ENCODE data around the gene CREB1. TPM values are rescaled to one million over a fixed set of nuclear protein-coding genes. Genes with fewer than 3 reads are reported as not detected.

The CREB1 gene
- polyA plus RNA-seq, 1 donor from 2014 or later = 84.5 TPM

DNA sequence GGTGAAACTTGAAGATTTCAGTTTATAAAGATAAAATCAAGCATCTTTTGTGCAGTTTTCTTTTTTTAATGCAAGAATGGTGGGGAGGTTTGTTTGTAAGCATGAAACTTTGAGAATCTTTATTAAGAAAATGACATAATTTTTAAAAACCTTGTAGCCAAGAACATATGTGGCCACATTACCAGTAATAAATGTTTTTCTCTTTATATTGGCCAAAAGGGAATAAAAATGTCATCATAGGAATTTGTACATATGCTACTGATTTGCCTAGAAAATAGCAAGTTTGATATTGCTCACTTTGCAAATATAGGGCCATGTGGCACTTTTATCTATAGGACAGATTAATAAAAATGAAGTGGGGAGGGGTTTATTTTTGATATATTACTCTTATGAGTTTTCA, 69.9 kb downstream of the CREB1 start:
- H3K27me3 Mint-ChIP-seq = no peaks in the 10 kb centered on the region
- no peak overlapping the region for H3K4me3 Mint-ChIP-seq
- H3K27ac Mint-ChIP-seq = peak overlapping the region in 1 of 3 donors; percentile 27
- H3K36me3 Mint-ChIP-seq = peaks cover 3% of the 10 kb centered on the region
- no peaks in the 10 kb centered on the region for H3K9me3 Mint-ChIP-seq
- H3K4me1 Mint-ChIP-seq = peaks cover 8 to 19% (median 14%) of the 10 kb centered on the region in 3 donors

GRCh38 chr2:207600231-207600630, 70.5 kb downstream of the CREB1 start:
- peaks cover 7 to 19% (median 19%) of the 10 kb centered on the region in 3 donors for H3K4me1 Mint-ChIP-seq
- H3K36me3 Mint-ChIP-seq = peaks cover 2% of the 10 kb centered on the region
- peak overlapping the region in 1 of 3 donors; percentile 59 for H3K27ac Mint-ChIP-seq

GRCh38 chr2:207601774-207602173, 72.0 kb downstream of the CREB1 start:
- Mint-ChIP-seq H3K36me3 (peaks cover 4% of the 10 kb centered on the region), H3K27ac (peak overlapping the region in 1 of 3 donors; percentile 33), H3K4me3 (no peak overlapping the region), H3K27me3 (no peaks in the 10 kb centered on the region), H3K4me1 (peaks cover 15 to 27% (median 27%) of the 10 kb centered on the region in 3 donors), H3K9me3 (no peaks in the 10 kb centered on the region)

More at GRCh38 chr2:207600231-207600630, 70.5 kb downstream of the CREB1 start:
- no peak overlapping the region for H3K4me3 Mint-ChIP-seq
- no peaks in the 10 kb centered on the region for H3K27me3 Mint-ChIP-seq
- no peaks in the 10 kb centered on the region for H3K9me3 Mint-ChIP-seq

- Mint-ChIP-seq H3K9me3 (peaks cover 0 to 2% (median 0%) of the 10 kb centered on the region in 3 donors), H3K36me3 (peaks cover 4% of the 10 kb centered on the region), H3K4me1 (peaks cover 15 to 36% (median 32%) of the 10 kb centered on the region in 3 donors), H3K4me3 (no peak overlapping the region), H3K27ac (peak overlapping the region in 2 of 3 donors; percentile 15 to 48), H3K27me3 (no peaks in the 10 kb centered on the region)
Measured at GRCh38 chr2:207603486-207603885, 73.7 kb downstream of the CREB1 start.

GRCh38 chr2:207606399-207606798, 76.6 kb downstream of the CREB1 start:
- H3K4me1 Mint-ChIP-seq = peaks cover 15 to 31% (median 30%) of the 10 kb centered on the region in 3 donors
- peaks cover 6% of the 10 kb centered on the region for H3K36me3 Mint-ChIP-seq
- H3K27ac Mint-ChIP-seq = no peak overlapping the region
- peaks cover 0 to 2% (median 0%) of the 10 kb centered on the region in 3 donors for H3K9me3 Mint-ChIP-seq
- no peak overlapping the region for H3K4me3 Mint-ChIP-seq
- no peaks in the 10 kb centered on the region for H3K27me3 Mint-ChIP-seq

- Mint-ChIP-seq H3K27me3 (no peaks in the 10 kb centered on the region), H3K27ac (peak overlapping the region in 1 of 3 donors; percentile 9), H3K4me3 (no peak overlapping the region), H3K4me1 (peaks cover 13 to 30% (median 28%) of the 10 kb centered on the region in 3 donors), H3K9me3 (peaks cover 0 to 2% (median 0%) of the 10 kb centered on the region in 3 donors), H3K36me3 (peaks cover 6% of the 10 kb centered on the region)
Measured at GRCh38 chr2:207606829-207607228, 77.1 kb downstream of the CREB1 start.

DNA sequence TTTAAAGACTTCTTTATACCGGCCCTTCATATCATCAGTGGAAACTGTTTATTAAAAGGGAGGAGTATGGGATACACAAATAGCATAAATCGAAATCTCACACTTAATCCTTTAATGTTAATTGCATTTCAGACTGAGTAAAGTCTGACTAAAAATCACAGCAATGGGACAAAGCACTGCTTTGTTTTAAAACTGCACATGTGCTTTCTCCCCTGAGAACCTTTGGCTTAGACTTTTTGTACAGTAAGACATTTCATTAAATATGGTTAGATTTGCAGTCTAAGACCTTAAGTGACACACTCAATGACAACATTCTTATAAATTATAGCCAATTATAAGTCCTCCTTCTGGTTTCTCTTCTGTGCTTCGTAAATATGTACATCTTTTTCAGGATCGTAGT, 83.0 kb downstream of the CREB1 start:
- Mint-ChIP-seq H3K9me3 (peaks cover 0 to 2% (median 0%) of the 10 kb centered on the region in 3 donors), H3K4me1 (peaks cover 4 to 11% (median 7%) of the 10 kb centered on the region in 3 donors), H3K27me3 (no peaks in the 10 kb centered on the region), H3K4me3 (no peak overlapping the region), H3K27ac (no peak overlapping the region), H3K36me3 (peaks cover 3% of the 10 kb centered on the region)

DNA sequence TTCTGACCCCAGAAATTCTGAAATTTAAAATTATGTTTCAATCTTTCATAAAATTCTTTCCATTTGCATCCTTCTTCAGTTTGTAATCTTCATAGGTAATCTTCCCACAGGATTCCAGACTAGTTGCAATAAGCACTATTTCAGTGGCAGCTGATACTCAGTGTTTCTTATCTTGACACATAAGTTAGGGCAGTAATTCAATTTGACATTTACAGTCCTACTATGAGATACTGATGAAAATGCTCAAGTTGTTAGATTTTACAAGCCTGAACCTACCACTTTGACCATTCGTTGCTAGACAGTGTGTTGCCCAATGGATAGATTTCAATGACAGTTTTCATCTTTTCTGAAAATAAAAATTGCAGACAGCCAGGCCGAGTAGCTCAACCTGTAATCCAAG, 85.1 kb downstream of the CREB1 start:
- no peak overlapping the region for H3K27ac Mint-ChIP-seq

GRCh38 chr2:207616185-207616584, 86.4 kb downstream of the CREB1 start:
- no peaks in the 10 kb centered on the region for H3K36me3 Mint-ChIP-seq
- H3K27ac Mint-ChIP-seq = no peak overlapping the region
- H3K27me3 Mint-ChIP-seq = no peaks in the 10 kb centered on the region
- peaks cover 14 to 24% (median 16%) of the 10 kb centered on the region in 3 donors for H3K4me1 Mint-ChIP-seq
- no peak overlapping the region for H3K4me3 Mint-ChIP-seq
- no peaks in the 10 kb centered on the region for H3K9me3 Mint-ChIP-seq

More for the DNA sequence above, 85.1 kb downstream of the CREB1 start:
- Mint-ChIP-seq H3K4me3 (no peak overlapping the region), H3K9me3 (no peaks in the 10 kb centered on the region), H3K4me1 (peaks cover 9 to 12% (median 9%) of the 10 kb centered on the region in 3 donors), H3K27me3 (no peaks in the 10 kb centered on the region), H3K36me3 (no peaks in the 10 kb centered on the region)

DNA sequence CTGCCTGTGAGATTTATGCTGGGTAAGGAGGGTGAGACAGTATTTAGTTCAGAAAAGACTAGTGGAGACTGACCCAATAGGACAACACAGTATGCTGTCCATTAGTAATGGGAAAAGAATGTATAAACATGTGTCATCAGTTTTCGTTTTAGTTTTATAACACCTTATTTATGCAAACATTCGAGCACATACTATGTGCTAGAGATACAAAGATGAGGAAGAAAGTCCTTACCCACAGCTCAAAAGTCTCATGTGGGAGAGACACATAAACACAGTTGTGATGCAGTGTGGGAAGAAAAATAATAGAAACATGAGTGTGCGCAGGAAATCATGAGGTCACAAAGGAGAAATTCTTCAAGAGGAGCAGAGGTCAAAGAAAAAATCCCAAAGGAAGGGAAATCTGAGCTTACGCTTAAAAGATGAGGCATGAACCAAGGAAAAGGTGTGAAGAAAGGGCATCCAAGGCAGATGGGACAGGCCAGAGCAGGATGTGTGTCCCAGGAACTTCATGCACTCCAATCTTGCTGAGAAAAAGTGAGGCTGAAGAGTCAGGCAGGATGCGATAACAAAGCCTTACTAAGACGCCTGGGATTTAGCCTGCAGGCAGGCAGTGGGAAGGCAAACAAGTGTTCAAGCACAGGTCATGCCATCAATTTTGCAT, 87.4 kb downstream of the CREB1 start:
- Mint-ChIP-seq H3K27ac (peak overlapping the region in 1 of 3 donors; percentile 84), H3K27me3 (no peaks in the 10 kb centered on the region), H3K4me3 (no peak overlapping the region), H3K4me1 (peaks cover 21 to 31% (median 22%) of the 10 kb centered on the region in 3 donors), H3K36me3 (no peaks in the 10 kb centered on the region), H3K9me3 (no peaks in the 10 kb centered on the region)

DNA sequence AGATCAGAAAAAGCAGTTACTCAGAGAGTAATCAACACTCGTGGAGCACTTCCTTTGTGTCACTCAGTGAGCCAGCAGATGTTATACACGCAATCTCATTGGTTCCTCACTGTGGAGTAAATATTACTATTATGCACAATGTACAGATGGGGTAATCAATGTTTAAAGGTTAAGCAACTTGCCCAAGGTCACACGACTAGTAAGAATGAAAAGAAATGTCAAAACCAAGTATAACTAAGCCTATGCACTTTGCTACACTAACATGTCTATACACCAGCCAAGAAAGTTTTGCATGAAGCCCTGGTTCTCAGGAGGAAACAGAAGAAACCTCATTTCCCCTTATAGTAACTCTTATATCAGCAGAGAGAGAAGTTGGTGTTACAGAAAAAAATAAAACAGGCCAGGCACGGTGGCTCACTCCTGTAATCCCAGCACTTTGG, 90.0 kb downstream of the CREB1 start:
- peaks cover 21 to 43% (median 31%) of the 10 kb centered on the region in 3 donors for H3K4me1 Mint-ChIP-seq
- H3K9me3 Mint-ChIP-seq = no peaks in the 10 kb centered on the region
- no peaks in the 10 kb centered on the region for H3K27me3 Mint-ChIP-seq
- peak overlapping the region; percentile 40 to 92 (median 49) for H3K27ac Mint-ChIP-seq
- peak overlapping the region; percentile 14 to 92 (median 40) for H3K4me3 Mint-ChIP-seq
- H3K36me3 Mint-ChIP-seq = no peaks in the 10 kb centered on the region

DNA sequence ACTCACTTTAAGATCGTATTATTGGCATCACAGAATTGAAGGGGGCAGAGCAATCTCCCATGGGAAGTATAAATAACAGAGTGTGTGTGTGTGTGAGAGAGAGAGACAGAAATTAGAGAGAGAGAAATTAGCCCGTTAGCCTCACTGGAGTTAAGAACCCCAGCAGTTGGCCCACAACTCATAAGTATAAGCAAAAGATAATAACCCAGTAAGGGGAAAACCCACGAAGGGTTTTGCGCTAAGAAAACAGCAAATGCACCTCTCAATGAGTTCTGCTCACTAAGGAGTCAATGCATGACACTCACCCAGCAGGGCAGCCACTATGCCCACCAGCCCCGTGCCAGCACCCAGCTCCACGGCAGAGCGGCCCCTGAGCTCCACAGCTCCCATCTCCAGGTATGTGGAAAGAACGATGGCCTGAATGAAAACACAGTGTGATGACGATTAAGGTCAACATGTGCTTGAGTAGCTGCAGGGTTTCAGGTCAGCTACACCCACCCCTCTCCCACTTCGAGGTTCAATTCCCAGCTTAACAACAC, 91.8 kb downstream of the CREB1 start:
- H3K4me3 Mint-ChIP-seq = peak overlapping the region; percentile 51 to 84 (median 52)
- no peaks in the 10 kb centered on the region for H3K36me3 Mint-ChIP-seq
- H3K9me3 Mint-ChIP-seq = no peaks in the 10 kb centered on the region
- peaks cover 26 to 42% (median 29%) of the 10 kb centered on the region in 3 donors for H3K4me1 Mint-ChIP-seq
- no peaks in the 10 kb centered on the region for H3K27me3 Mint-ChIP-seq
- peak overlapping the region; percentile 49 to 95 (median 86) for H3K27ac Mint-ChIP-seq

GRCh38 chr2:207624185-207625013, 94.6 kb downstream of the CREB1 start:
- Mint-ChIP-seq H3K27me3 (no peaks in the 10 kb centered on the region), H3K4me1 (peaks cover 30 to 40% (median 30%) of the 10 kb centered on the region in 3 donors), H3K4me3 (peak overlapping the region; percentile 92 to 96 (median 94)), H3K36me3 (no peaks in the 10 kb centered on the region), H3K9me3 (no peaks in the 10 kb centered on the region), H3K27ac (peak overlapping the region; percentile 96 to 98 (median 97))

GRCh38 chr2:207625014-207625907, 95.5 kb downstream of the CREB1 start, which contains the start of gene METTL21A:
TSS of gene METTL21A (minus strand) at chr2:207625394. CDS start at chr2:207624375, 1,019 bp downstream.
- Mint-ChIP-seq H3K27ac (peak within 1 kb of the TSS; percentile 97 to 98 (median 98)), H3K9me3 (no peaks in the 10 kb centered on the region), H3K4me3 (peak within 1 kb of the TSS; percentile 93 to 99 (median 96)), H3K4me1 (peaks cover 24 to 39% (median 27%) of the 10 kb centered on the region in 3 donors), H3K27me3 (no peaks in the 10 kb centered on the region), H3K36me3 (no peaks in the 10 kb centered on the region)
